Stimulated activated CD4-positive, alpha-beta T cell treated with anti-CD3 and anti-CD28 coated beads, Interleukin-4, amount 100 ng/mL, for 4 hours (primary cell): ENCODE results near the gene PCLAF.
"Not testable (repeated sequence)": the region's sequence is repeated elsewhere in the genome, so short reads cannot be mapped to it uniquely, and the experiment has no call there.

Source experiments
- DNase-seq, 2 experiments: peaks; one replicate each; pipeline ENCODE4 v3.0.0-alpha.2; 2020

Gene PCLAF, protein sequence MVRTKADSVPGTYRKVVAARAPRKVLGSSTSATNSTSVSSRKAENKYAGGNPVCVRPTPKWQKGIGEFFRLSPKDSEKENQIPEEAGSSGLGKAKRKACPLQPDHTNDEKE

GRCh38 chr15:64381000-64381751, at the start of gene PCLAF:
TSS of gene PCLAF (minus strand) at chr15:64381441. CDS start at chr15:64381371, 70 bp downstream.
- peak; percentile 87 to 88 for DNase-seq

DNA sequence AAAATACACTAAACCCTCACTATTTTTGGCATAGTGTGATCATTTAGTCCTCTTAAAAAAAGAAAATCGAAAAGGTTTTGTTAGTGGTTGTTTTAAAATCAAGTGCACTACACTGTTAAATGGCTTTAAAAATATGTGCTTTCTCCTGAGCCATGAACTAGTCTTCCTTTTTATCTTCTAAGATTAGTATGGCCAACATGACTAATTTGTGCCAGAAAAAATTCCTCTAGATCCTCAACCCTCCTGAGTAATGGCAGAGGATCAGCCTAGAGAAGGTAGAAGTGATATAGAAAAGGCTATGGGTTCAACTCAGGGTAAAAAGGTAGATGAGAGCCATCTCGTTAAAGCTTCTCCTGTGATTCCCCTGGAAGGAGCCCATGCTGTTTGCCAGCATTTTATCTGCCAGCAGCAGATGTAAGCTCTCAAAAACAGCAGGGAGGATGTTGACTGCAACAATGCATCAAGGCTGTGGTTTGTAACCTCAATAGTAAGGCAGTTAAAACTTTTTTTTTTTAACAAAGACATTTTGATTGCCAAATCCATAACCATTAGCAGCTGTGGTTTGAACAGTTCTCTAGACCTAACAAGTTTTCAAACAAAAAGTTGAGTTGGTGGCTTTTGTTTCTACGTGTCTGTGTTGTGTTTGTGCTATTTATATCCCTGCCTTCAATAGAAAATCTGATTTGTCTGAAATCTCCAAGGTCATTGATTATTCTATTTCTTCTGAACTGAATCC, 48.9 kb upstream of the PCLAF start:
- DNase-seq: peak in 1 of 2 experiments; percentile 34

- DNase-seq: no peak
Observed at GRCh38 chr15:64429448-64429847, 48.2 kb upstream of the PCLAF start.

- no peak for DNase-seq
Observed at GRCh38 chr15:64426845-64427465, 45.7 kb upstream of the PCLAF start.

- DNase-seq: no peak
Observed at GRCh38 chr15:64425221-64425620, 44.0 kb upstream of the PCLAF start.

DNA sequence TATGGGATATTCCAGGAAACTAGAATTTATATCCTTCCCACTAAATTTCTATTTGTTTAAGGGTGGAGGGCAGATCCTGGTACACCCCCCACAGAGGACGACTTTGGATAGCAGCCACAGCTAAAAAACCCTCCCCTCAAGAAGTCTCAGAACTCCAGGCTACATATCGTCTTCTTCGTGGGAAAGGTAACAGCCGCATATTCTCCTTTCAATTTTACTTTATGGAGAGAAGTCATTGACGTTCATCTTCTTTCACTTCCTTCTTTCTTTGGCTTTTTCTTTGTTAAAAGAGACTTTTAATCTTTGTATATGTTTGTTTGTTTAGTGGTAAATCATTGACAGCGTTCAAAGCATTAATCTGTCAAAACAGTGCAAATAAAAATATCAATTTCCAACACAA, 42.7 kb upstream of the PCLAF start:
- no peak for DNase-seq

DNA sequence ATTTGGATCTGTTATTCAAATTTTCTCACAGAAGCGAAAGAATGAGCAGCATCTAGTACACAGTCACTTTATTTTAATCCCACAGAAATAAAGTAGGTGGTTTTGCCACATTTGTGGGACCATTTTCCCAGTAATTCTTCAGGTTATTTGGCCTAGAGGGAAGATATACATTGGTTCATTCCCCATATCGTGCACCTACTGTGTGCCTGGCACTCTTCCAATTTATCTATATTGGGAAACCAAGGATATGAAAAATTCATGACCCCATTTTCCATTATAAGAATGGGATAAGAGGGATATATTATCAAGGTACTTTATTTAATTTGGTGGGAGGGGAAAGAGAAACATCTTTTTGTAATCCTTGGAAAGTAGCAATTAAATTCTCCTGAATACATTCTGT, 41.5 kb upstream of the PCLAF start:
- DNase-seq: no peak

DNA sequence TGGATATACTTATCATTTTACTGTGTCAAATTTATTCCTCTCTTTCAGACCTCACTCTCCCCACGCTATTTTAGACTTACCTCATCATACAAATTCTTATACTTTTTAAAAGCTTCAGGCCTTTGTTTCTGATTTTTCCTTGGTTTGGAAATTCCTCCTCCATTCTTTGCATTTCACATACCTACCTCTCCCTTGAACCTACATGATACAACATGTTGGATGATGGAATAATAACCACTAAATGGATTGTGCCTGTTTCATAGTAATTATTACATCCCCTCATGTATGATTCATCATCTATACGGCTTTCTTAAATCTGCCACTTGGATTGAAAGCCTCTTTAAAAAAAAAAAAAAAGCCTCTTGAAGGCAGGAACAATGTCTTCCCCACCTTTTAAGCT, 31.0 kb upstream of the PCLAF start:
- DNase-seq: no peak

DNA sequence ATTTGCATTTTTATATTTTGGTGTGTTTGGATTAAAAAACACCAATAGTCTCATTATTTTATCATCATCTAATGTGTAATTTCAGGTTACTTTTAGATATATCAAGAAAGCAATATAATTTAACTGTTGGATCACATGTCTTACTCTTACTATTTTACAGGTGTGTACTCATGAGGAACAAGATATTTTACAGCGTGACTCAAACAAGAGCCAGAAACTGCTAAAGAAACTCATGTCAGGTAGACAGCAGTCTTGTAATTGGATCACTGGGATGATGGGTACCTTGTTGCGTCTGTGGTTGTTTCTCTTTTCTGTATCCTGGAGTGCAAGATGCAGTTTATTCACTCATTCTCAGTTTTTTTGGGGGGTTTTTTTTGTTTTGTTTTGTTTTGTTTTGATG, 19.3 kb upstream of the PCLAF start:
- no peak for DNase-seq

- DNase-seq: no peak
Observed at GRCh38 chr15:64398575-64398974, 17.3 kb upstream of the PCLAF start.

- DNase-seq: no peak
Observed at GRCh38 chr15:64396789-64397188, 15.5 kb upstream of the PCLAF start.

- DNase-seq: not testable (repeated sequence)
Observed at GRCh38 chr15:64392471-64392870, 11.2 kb upstream of the PCLAF start.

DNA sequence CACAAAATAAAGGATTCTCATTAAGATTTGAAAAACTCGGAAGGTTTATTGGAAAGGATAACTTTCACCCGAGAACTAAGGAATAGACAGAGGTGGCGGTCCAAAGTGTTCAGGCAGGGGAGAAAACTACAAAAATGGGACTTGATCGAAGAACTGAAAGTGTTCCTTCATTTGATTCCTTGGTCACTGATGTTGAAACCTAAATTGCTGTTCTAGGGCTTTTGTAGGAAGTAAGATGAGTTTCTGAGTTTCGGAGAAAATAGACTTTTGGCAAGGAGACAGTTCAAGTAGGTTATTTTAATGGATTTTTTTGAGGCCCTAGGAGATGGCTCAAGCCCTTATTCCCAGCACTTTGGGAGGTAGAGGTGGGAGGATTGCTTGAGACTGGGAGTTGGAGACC, 7.8 kb upstream of the PCLAF start:
- no peak for DNase-seq

DNA sequence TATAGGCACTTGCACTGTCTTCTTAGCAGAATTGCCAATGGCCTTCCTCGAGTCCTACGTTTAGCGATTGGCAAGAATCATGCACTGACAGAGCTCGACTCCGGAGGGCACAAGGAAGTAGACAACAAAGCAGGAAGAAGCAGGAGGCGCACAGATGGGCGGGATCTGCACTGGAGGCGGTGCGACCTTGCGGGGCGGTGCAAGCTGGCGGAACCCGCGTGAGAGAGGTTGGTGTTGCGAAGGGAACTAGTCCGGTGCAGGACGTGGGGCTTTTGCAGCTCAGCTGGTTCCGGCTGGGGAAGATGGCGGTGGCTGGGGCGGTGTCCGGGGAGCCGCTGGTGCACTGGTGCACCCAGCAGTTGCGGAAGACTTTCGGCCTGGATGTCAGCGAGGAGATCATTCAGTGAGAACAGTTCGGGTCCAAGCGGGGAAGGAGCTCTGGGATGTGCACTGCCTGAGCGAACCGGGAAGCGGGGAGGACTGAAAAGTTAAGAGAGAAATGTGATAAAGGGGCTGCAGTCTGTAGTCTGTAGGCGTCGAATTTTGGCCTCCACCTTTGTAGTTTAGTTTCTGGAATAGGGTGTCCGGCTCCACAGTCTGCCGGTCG, 6.4 kb upstream of the PCLAF start, which contains the start of gene TRIP4:
TSS of gene TRIP4 (plus strand) at position 275 of the 607 bp plus-strand sequence. CDS start at position 303, 28 bp downstream.
- peak; percentile 90 to 94 for DNase-seq

DNA sequence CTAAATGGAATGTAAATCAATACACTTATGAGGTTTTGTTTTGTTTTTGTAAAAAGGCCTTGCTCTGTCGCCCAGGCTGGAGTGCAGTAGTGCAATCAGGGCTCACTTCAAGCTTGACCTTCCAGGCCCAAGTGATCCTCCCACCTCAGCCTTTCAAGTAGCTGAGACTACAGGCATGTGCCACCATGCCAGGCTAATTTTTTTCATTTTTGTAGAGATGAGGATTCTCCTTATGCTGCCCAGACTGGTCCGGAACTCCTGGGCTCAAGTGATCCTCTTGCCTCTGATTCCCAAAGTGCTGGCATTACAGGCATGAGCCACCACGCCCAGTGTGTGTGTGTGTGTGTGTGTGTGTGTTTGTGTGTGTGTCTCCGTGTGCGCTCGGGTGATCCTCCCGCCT, 5.0 kb upstream of the PCLAF start:
- no peak for DNase-seq

DNA sequence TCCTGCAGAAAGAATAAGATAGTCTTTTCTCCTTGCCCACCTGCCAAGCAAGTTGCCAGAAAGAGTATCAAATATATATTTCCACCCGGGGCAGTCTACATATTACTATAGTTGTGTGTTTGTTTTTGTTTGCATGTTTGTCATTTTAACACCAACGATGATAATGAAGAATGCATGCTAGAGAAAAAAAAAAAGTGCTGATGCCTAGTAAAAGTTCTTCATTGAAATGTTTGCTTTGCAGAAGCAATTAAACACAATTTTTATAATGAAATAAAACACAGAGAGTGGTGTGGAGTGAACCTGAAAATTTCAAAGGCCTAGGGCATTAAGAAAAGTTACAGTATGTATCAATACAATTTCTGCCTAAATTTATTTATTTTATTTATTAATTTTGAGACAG, 2.5 kb upstream of the PCLAF start:
- no peak for DNase-seq

- DNase-seq: not testable (repeated sequence)
Observed at GRCh38 chr15:64380130-64380870, 941 bp downstream of the PCLAF start.

DNA sequence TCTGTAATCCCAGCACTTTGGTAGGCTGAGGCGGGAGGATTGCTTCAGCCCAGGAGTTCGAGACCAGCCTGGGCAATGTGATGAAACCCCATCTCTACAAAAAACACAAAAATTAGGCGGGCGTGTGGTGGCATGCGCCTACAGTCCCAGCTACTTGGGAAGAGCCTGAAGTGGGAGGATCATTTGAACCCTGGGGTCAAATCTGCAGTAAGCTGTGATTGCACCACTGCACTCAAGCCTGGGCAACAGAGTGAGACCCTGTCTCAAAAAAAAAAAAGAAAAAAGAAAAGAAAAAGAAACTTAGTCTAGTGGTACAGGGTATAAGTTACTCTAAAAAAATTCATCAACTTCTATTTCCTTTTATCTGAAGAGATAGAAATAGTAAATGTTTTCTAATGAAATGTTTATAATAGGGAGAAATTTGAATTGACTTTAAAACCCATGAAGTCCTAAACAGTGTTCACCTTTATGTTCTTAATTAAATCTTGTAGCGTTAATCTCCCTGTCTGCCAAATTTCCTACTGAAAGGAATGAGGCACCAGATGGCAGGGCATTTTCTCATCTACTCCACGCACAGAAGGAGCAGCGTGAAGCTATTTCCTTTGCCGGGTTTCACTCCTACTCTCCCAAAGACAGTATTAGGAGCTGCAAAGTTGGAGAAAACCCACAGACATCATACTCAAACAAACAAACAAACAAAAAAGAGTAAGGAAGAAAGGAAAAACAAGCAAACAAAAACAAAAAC, 1.9 kb downstream of the PCLAF start:
- no peak for DNase-seq

DNA sequence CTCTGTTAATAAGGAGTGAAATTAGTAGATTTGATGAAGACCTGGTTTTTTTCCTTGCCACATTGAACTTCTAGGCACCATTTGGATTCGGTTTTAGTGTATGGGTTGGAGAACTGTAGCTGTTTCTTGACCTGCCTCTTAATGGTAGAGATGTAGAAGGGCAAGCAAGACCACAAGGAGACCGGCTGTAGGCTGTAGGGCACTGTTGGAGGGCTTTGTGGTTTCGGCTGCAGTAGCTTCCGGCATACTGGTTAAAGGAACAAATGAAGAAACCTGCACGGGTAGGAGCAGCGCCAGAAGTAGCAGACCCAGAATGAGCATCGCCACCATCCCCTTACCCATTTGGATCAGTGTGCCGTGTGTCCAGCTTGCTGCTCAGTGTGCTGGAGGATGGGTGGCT, 7.9 kb downstream of the PCLAF start:
- DNase-seq: no peak

DNA sequence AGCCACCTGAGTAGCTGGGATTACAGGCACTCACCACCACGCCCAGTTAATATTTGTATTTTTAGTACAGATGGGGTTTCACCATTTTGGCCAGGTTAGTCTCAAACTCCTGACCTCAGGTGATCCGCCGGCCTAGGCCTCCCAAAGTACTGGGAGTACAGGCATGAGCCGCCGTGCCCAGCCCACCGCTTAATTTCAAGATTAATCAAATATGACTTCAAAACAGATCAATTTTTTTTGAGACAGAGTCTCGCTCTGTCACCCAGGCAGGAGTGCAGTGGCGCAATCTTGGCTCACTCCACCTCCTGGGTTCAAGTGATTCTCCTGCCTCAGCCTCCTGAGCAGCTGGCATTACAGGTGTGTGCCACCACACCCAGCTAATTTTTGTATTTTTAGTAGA, 9.9 kb downstream of the PCLAF start:
- not testable (repeated sequence) for DNase-seq

DNA sequence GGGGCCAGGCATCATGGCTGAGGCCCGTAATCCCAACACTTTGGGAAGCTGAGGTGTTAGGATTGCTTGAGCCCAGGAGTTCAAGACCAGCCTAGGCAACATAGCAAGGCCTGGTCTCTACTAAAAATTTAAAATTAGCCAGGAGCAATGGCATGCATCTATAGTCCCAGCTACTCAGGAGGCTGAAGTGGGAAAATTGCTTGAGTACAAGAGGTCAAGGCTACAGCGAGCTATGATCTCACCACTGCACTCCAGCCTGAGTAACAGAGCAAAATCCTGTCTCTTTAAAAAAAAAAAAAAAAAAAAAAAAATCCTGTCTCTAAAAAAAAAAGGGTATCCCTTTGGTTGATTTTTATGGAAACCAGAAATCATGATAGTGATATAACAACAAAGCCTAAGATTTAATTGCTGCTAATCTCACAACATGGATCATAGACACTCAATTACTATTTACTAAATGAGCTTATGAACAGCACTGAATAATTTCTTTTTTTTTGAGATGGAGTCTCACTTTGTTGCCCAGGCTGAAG, 12.1 kb downstream of the PCLAF start:
- no peak for DNase-seq
